Osteoblast (primary cell): ENCODE results near the gene RPS18. TPM values are rescaled to one million over a fixed set of nuclear protein-coding genes. Genes with fewer than 3 reads are reported as not detected.

ENCODE experiments used
- DNase-seq: peaks from one replicate; pipeline ENCODE4 v3.0.0; 2011; ENCODE audit warnings: low spot score, mixed read lengths; ENCODE audit not compliant: insufficient read length; ENCODE audit errors: missing footprints
- H2AFZ ChIP-seq: 2 replicates; pipeline ENCODE4 v1.6.0; 2011; ENCODE audit warnings: mild to moderate bottlenecking, low read length
- H3K27ac ChIP-seq: 2 replicates; pipeline ENCODE4 v1.5.1; 2011; ENCODE audit warnings: mild to moderate bottlenecking, low read depth, low read length, moderate library complexity
- H3K27me3 ChIP-seq: 2 replicates; pipeline ENCODE4 v1.6.0; 2012; ENCODE audit warnings: mild to moderate bottlenecking, control low read depth, inconsistent platforms, low read length, moderate library complexity; ENCODE audit not compliant: insufficient read depth
- H3K36me3 ChIP-seq: 2 replicates; pipeline ENCODE4 v1.5.1; 2011; ENCODE audit warnings: mild to moderate bottlenecking, low read length, control low read depth, moderate library complexity; ENCODE audit not compliant: insufficient read depth
- H3K4me1 ChIP-seq: 2 replicates; pipeline ENCODE4 v1.5.1; 2011; ENCODE audit warnings: mild to moderate bottlenecking, low read length, control low read depth, moderate library complexity; ENCODE audit not compliant: insufficient read depth
- H3K4me2 ChIP-seq: 2 replicates; pipeline ENCODE4 v1.6.0; 2011; ENCODE audit warnings: mild to moderate bottlenecking, low read length; ENCODE audit not compliant: insufficient read depth
- H3K4me3 ChIP-seq: fragments of 200-600 bp; sonication (generic); 3 replicates; pipeline ENCODE4 v1.5.1; 2012; ENCODE audit warnings: mild to moderate bottlenecking, low read length, inconsistent platforms; ENCODE audit not compliant: insufficient read depth
- H3K79me2 ChIP-seq: 2 replicates; pipeline ENCODE4 v1.6.0; 2012; ENCODE audit warnings: mild to moderate bottlenecking, low read length, control low read depth, inconsistent platforms; ENCODE audit not compliant: insufficient read depth
- H3K9me3 ChIP-seq: 2 replicates; pipeline ENCODE4 v1.5.1; 2011; ENCODE audit warnings: low read depth, low read length, control low read depth
- H4K20me1 ChIP-seq: 2 replicates; pipeline ENCODE4 v1.6.0; 2012; ENCODE audit warnings: mild to moderate bottlenecking, low read length, control low read depth; ENCODE audit not compliant: insufficient read depth
- CTCF ChIP-seq: IDR thresholded peaks from 2 replicates; pipeline ENCODE4 v1.5.1; 2011; ENCODE audit warnings: mild to moderate bottlenecking, low read depth, low read length, moderate library complexity; ENCODE audit errors: extremely low read depth
- total RNA-seq: library from RNA; depleted of rRNA; stranded (reverse); fragments of >200 nt; gene quantifications from 2 replicates; pipeline ENCODE4 v1.2.3, GENCODE V29; 2012

The RPS18 gene
- total RNA-seq, 1 donor = 1,994 TPM

DNA sequence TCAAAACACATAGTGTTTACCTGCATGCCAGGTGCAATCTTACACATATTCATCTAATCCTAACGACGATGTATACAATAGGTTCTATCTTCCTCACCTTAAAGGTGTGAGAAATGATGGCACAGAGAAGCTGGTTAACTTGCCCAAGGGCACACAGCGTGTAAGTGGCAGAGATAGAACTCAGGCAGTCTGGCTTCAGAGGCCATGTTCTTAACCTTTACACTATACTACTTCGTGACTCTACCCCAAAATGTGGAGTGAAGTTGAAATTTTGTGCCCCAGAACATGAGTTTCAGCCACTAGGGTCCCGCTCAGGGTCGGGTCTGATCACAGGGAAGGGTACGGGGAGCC is 783 bp upstream of the RPS18 start:
- peaks cover 42% of the 10 kb centered on the region for H4K20me1 ChIP-seq
- peaks cover 58% of the 10 kb centered on the region for H3K79me2 ChIP-seq
- H3K4me2 ChIP-seq = peak overlapping the region; percentile 99
- H2AFZ ChIP-seq = peak overlapping the region; percentile 100
- H3K4me3 ChIP-seq = peak overlapping the region; percentile 89
- peak overlapping the region; percentile 95 for H3K27ac ChIP-seq
- no peak for DNase-seq
- H3K27me3 ChIP-seq = no peaks in the 10 kb centered on the region
- peaks cover 40% of the 10 kb centered on the region for H3K4me1 ChIP-seq
- no peak for TF ChIP-seq CTCF
- H3K36me3 ChIP-seq = peaks cover 71% of the 10 kb centered on the region
- no peaks in the 10 kb centered on the region for H3K9me3 ChIP-seq

DNA sequence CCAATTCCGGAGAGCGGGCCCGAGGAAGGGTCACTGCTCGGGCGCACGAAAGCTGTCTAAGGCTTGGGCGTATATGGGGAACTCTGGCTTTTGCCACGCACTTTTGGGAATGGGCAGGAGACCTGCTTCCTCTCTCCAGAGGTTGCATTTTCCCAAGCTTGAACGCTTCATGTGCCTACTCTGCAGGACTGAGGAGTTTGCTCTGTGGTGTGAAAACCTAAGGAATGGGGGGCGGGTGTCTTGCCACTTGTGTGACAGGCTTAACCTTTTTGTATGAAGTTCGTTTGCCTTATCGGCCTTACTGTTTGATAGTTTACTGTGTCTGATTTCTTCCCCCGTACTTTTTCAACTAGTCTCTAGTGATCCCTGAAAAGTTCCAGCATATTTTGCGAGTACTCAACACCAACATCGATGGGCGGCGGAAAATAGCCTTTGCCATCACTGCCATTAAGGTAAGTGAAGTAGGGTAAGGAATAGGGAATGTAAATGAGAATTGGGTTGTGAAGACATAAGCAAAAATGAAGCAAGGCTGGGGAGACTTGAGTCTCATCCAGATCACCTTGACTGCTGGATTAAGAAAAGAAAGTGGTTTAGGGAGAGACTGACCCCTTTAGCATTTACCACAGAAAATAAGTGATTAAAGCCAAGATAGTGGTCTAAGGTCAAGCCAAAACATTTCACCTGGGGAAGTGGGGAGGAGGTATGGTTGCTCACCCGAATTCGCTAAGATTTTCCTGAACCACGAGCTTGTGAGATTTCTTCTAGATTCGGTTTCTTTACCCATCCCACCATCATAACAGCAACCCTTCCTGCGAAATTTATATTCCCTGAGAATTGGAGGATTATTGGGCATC is 627 bp downstream of the RPS18 start:
- no peaks in the 10 kb centered on the region for H3K9me3 ChIP-seq
- no peak for DNase-seq
- peaks cover 47% of the 10 kb centered on the region for H4K20me1 ChIP-seq
- H3K36me3 ChIP-seq = peaks cover 66% of the 10 kb centered on the region
- H3K27me3 ChIP-seq = no peaks in the 10 kb centered on the region
- peaks cover 58% of the 10 kb centered on the region for H3K79me2 ChIP-seq
- peaks cover 48% of the 10 kb centered on the region for H3K4me1 ChIP-seq
- peak overlapping the region; percentile 89 for H3K4me3 ChIP-seq
- H2AFZ ChIP-seq = peak overlapping the region; percentile 100
- H3K4me2 ChIP-seq = peak overlapping the region; percentile 99
- H3K27ac ChIP-seq = peak overlapping the region; percentile 95
- no peak for TF ChIP-seq CTCF

DNA sequence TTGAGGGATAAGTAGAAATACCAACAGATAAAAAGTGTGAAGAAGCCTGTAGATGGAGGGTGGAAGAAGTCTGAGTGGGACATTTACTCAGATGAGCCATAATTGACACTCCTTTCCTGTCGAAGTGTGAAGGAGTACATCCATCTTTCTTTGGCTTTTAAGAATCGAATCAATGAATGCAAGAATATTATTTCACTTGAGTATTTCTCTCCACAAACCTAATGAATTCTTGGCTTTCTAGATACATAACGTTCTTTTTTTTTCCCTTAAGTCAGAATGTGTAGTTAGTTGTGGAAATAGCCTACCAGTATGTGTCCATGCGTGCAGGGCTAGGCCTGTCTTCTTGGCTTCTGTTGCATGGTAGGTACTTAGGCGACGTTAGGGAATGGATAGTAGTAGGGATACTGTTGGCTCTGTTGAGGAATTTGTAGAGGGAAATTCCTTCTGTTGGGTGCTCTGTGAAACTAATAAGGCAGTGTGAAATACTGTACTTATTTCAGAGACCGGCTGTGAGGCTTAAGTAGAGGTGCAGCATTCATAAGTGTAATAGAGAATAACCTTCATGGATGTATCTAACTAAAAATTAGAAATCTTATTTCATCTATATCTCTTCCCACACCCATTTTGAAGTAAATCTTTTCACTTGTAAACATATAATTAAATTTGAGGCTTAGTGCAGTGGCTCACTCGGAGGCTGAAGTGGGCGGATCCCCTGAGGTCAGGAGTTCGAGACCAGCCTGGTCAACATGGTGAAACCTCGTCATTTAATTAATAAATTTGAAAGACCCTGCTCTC is 1.5 kb downstream of the RPS18 start:
- H3K36me3 ChIP-seq = peaks cover 57% of the 10 kb centered on the region
- H3K4me3 ChIP-seq = peak overlapping the region; percentile 89
- H4K20me1 ChIP-seq = peaks cover 50% of the 10 kb centered on the region
- no peak overlapping the region for H2AFZ ChIP-seq
- H3K27me3 ChIP-seq = no peaks in the 10 kb centered on the region
- no peaks in the 10 kb centered on the region for H3K9me3 ChIP-seq
- peaks cover 48% of the 10 kb centered on the region for H3K4me1 ChIP-seq
- H3K79me2 ChIP-seq = peaks cover 58% of the 10 kb centered on the region
- peak overlapping the region; percentile 99 for H3K4me2 ChIP-seq
- no peak for TF ChIP-seq CTCF
- H3K27ac ChIP-seq = peak overlapping the region; percentile 95
- DNase-seq = no peak
